ENCODE data around the gene SLC7A10. TPM values are rescaled to one million over a fixed set of nuclear protein-coding genes. Genes with fewer than 3 reads are reported as not detected.
A peak's percentile ranks its signal among the peaks of the same experiment; 100 is the strongest.

SLC7A10 gene
- total RNA-seq, 1 experiment from 2014 or later: 1.1 TPM

- ATAC-seq: peak; percentile 6; the same call in 1 of the 2 replicates
- peak overlapping the region; percentile 94 to 99 for H3K4me3 ChIP-seq (ENCODE audit: low read depth in 2 of 2, low read length in 2 of 2)
- H3K9me3 ChIP-seq (ENCODE audit: control insufficient read depth, insufficient read depth, low read depth, low read length): no peaks in the 10 kb centered on the region
- no peak for TF ChIP-seq SIN3A (IDR thresholded peaks at IDR 0.05; ENCODE audit: borderline replicate concordance, insufficient read depth, low read depth, low read length)
- TF ChIP-seq, protein P1, sequence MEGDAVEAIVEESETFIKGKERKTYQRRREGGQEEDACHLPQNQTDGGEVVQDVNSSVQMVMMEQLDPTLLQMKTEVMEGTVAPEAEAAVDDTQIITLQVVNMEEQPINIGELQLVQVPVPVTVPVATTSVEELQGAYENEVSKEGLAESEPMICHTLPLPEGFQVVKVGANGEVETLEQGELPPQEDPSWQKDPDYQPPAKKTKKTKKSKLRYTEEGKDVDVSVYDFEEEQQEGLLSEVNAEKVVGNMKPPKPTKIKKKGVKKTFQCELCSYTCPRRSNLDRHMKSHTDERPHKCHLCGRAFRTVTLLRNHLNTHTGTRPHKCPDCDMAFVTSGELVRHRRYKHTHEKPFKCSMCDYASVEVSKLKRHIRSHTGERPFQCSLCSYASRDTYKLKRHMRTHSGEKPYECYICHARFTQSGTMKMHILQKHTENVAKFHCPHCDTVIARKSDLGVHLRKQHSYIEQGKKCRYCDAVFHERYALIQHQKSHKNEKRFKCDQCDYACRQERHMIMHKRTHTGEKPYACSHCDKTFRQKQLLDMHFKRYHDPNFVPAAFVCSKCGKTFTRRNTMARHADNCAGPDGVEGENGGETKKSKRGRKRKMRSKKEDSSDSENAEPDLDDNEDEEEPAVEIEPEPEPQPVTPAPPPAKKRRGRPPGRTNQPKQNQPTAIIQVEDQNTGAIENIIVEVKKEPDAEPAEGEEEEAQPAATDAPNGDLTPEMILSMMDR (IDR thresholded peaks at IDR 0.05): no peak
- no peak for TF ChIP-seq TCF7L2 (IDR thresholded peaks at IDR 0.05; ENCODE audit: low read depth, low read length)
- TF ChIP-seq REST (IDR thresholded peaks at IDR 0.05; ENCODE audit: insufficient read depth in 1 of 2, low read depth in 2 of 2, low read length in 1 of 2): no peak
- TF ChIP-seq POLR2AphosphoS5 (IDR thresholded peaks at IDR 0.05; ENCODE audit: low read depth, low read length): no peak
- in situ Hi-C loops (cut with HindIII; ENCODE audit: low pct_unique_long_range_greater_than_20kb, low sequenced_read_pairs): no loop called here
- no peak for DNase-seq (ENCODE audit: low read depth, low spot score)
- BruUV-seq (replicated peaks): TSS peak; percentile 83
- CTCF ChIA-PET: interaction anchor here (0.5 to 1.7 kb wide), 10 partner anchors 9 to 57 kb away, joined by 3 to 7 read pairs (median 3); no protein-coding TSS in a partner anchor
- H3K4me1 ChIP-seq (ENCODE audit: control insufficient read depth, insufficient read depth, low read length): peaks cover 36% of the 10 kb centered on the region
- POLR2A ChIA-PET: interaction anchor here (0.5 to 0.8 kb wide), 2 partner anchors 29 to 112 kb away, joined by 4 to 5 read pairs; no protein-coding TSS in a partner anchor
- no peaks in the 10 kb centered on the region for H3K27me3 ChIP-seq (ENCODE audit: control insufficient read depth, insufficient read depth, low read length)
- H3K36me3 ChIP-seq (ENCODE audit: control insufficient read depth, insufficient read depth, low read length): no peaks in the 10 kb centered on the region; the same call in 1 of the 2 replicates
- intact Hi-C loops (cut with micrococcal nuclease; ENCODE audit: unreplicated experiment): no loop called here
- H3K27ac ChIP-seq (ENCODE audit: low read length): peak overlapping the region; percentile 97
Observed at GRCh38 chr19:33175886-33176669, 49.6 kb downstream of the SLC7A10 start.

- Histone ChIP-seq H3K4me3 (ENCODE audit: low read depth in 2 of 2, low read length in 2 of 2) (peak overlapping the region in 1 of 2 experiments; percentile 99; a peak in 2 of 4 replicates), H3K27ac (ENCODE audit: low read length) (peak overlapping the region; percentile 97)
- intact Hi-C loops (cut with micrococcal nuclease; ENCODE audit: unreplicated experiment): no loop called here
Observed at GRCh38 chr19:33175156-33175782, 50.4 kb downstream of the SLC7A10 start.

More at GRCh38 chr19:33175156-33175782, 50.4 kb downstream of the SLC7A10 start:
- in situ Hi-C loops (cut with HindIII; ENCODE audit: low pct_unique_long_range_greater_than_20kb, low sequenced_read_pairs): no loop called here
- CTCF ChIA-PET: interaction anchor here (0.7 to 1.8 kb wide), 3 partner anchors 9 to 14 kb away, joined by 3 to 7 read pairs (median 5); no protein-coding TSS in a partner anchor
- H3K27me3 ChIP-seq (ENCODE audit: control insufficient read depth, insufficient read depth, low read length): no peaks in the 10 kb centered on the region
- H3K36me3 ChIP-seq (ENCODE audit: control insufficient read depth, insufficient read depth, low read length): no peaks in the 10 kb centered on the region; the same call in 1 of the 2 replicates
- no peaks in the 10 kb centered on the region for H3K9me3 ChIP-seq (ENCODE audit: control insufficient read depth, insufficient read depth, low read depth, low read length)
- POLR2A ChIA-PET: interaction anchor here (0.7 kb wide), 1 partner anchor 9 kb away, joined by 3 read pairs; no protein-coding TSS in a partner anchor
- TF ChIP-seq REST (IDR thresholded peaks at IDR 0.05; ENCODE audit: insufficient read depth in 1 of 2, low read depth in 2 of 2, low read length in 1 of 2) (no peak), TCF7L2 (IDR thresholded peaks at IDR 0.05; ENCODE audit: low read depth, low read length) (no peak), SIN3A (IDR thresholded peaks at IDR 0.05; ENCODE audit: borderline replicate concordance, insufficient read depth, low read depth, low read length) (no peak), POLR2AphosphoS5 (IDR thresholded peaks at IDR 0.05; ENCODE audit: low read depth, low read length) (no peak)
- TF ChIP-seq, protein P1 (IDR thresholded peaks at IDR 0.05): no peak
- H3K4me1 ChIP-seq (ENCODE audit: control insufficient read depth, insufficient read depth, low read length): peaks cover 36% of the 10 kb centered on the region
- DNase-seq (ENCODE audit: low read depth, low spot score): no peak
- ATAC-seq: no peak
- BruUV-seq (replicated peaks): no TSS peak

All from Panc1 (cell line).